IMR-90 (cell line): ENCODE measurements around the gene CDR2. TPM values are rescaled to one million over a fixed set of nuclear protein-coding genes. Genes with fewer than 3 reads are reported as not detected.
A peak's percentile ranks its signal among the peaks of the same experiment; 100 is the strongest.

Experiments used
- ATAC-seq: fragments of 200-7000 bp; cut with Tn5 transposase; 2 replicates; pipeline ENCODE4 v1.9.1; 2020; ENCODE audit warnings: low read depth, mild to moderate bottlenecking, moderate library complexity
- BruUV-seq: library from RNA; stranded (reverse); fragments of 400-500 nt; replicated peaks from 2 replicates; lab custom pipeline; 2021; lab: Mats Ljungman, UMichigan
- CTCF ChIA-PET: fragments of 300-600 bp; formaldehyde crosslinking; extraction: SDS; loops from one replicate; lab custom pipeline; 2021; ENCODE audit warnings: antibody characterized with exemption; lab: Yijun Ruan, JAX
- POLR2A ChIA-PET: fragments of 300-600 bp; sonication (Branson Sonifier 250); formaldehyde crosslinking; loops from one replicate; lab custom pipeline; 2022; ENCODE audit warnings: antibody characterized with exemption; ENCODE audit not compliant: unreplicated experiment; lab: Charles Lee
- DNase-seq: peaks from one replicate; pipeline ENCODE4 v3.0.0; 2013
- H2AFZ ChIP-seq: replicated peaks from 2 replicates; pipeline ENCODE3; 2013; ENCODE audit warnings: low read length, mild to moderate bottlenecking; ENCODE audit not compliant: poor library complexity
- H2AK5ac ChIP-seq: 2 replicates; pipeline ENCODE4 v1.6.1; 2013; ENCODE audit warnings: low read depth, low read length, inconsistent platforms
- H2AK9ac ChIP-seq: replicated peaks from 2 replicates; pipeline ENCODE3; 2013; ENCODE audit warnings: mild to moderate bottlenecking, low read depth, low read length, moderate library complexity; ENCODE audit not compliant: poor library complexity
- H2BK120ac ChIP-seq: 2 replicates; pipeline ENCODE4 v1.6.1; 2013; ENCODE audit warnings: low read depth, low read length, inconsistent platforms
- H2BK15ac ChIP-seq: 3 replicates; pipeline ENCODE4 v1.6.1; 2013; ENCODE audit warnings: low read depth, low read length, inconsistent platforms
- H2BK20ac ChIP-seq: 2 replicates; pipeline ENCODE4 v1.6.1; 2013; ENCODE audit warnings: low read depth, mild to moderate bottlenecking, inconsistent platforms, low read length, moderate library complexity
- H2BK5ac ChIP-seq: 2 replicates; pipeline ENCODE4 v1.6.1; 2013; ENCODE audit warnings: mild to moderate bottlenecking, low read depth, low read length, inconsistent platforms; ENCODE audit not compliant: poor library complexity, severe bottlenecking
- H3K14ac ChIP-seq: replicated peaks from 2 replicates; pipeline ENCODE4 v1.6.1; 2013; ENCODE audit warnings: low read depth, low read length, inconsistent platforms
- H3K18ac ChIP-seq: 2 replicates; pipeline ENCODE4 v1.6.1; 2013; ENCODE audit warnings: low read depth, low read length, control low read depth
- H3K23ac ChIP-seq: 2 replicates; pipeline ENCODE4 v1.6.1; 2013; ENCODE audit warnings: low read depth, low read length, inconsistent platforms
- H3K27ac ChIP-seq: 2 replicates; pipeline ENCODE4 v1.5.1; 2013; ENCODE audit warnings: mild to moderate bottlenecking, control low read depth, low read length; ENCODE audit not compliant: insufficient read depth
- H3K27me3 ChIP-seq: 2 replicates; pipeline ENCODE4 v1.6.1; 2013; ENCODE audit warnings: low read length; ENCODE audit not compliant: control insufficient read depth, insufficient read depth
- H3K36me3 ChIP-seq: 2 replicates; pipeline ENCODE4 v1.6.1; 2013; ENCODE audit warnings: low read length, mixed read lengths; ENCODE audit not compliant: control insufficient read depth, insufficient read depth
- H3K4ac ChIP-seq: 2 replicates; pipeline ENCODE4 v1.6.1; 2013; ENCODE audit warnings: low read depth, low read length, inconsistent platforms
- H3K4me1 ChIP-seq: 2 replicates; pipeline ENCODE4 v1.6.1; 2013; ENCODE audit warnings: low read length, mixed read lengths; ENCODE audit not compliant: control insufficient read depth, insufficient read depth
- H3K4me2 ChIP-seq: 2 replicates; pipeline ENCODE4 v1.6.1; 2013; ENCODE audit warnings: low read depth, mild to moderate bottlenecking, control low read depth, low read length, moderate library complexity
- H3K4me3 ChIP-seq: 2 replicates; pipeline ENCODE4 v1.5.1; 2013; ENCODE audit warnings: low read depth, mild to moderate bottlenecking, control low read depth, low read length, moderate library complexity; ENCODE audit not compliant: insufficient read depth
- H3K56ac ChIP-seq: 2 replicates; pipeline ENCODE4 v1.6.1; 2013; ENCODE audit warnings: low read length, inconsistent platforms; ENCODE audit not compliant: insufficient read depth; ENCODE audit errors: extremely low read depth
- H3K79me1 ChIP-seq, 2 experiments: 2 replicates each; pipeline ENCODE4 v1.6.1; 2013; ENCODE audit warnings: low read length in 2 of 2, inconsistent platforms in 1 of 2, low read depth in 1 of 2
- H3K9ac ChIP-seq: 2 replicates; pipeline ENCODE4 v1.6.1; 2013; ENCODE audit warnings: low read depth, low read length, control low read depth
- H3K9me1 ChIP-seq: 2 replicates; pipeline ENCODE4 v1.6.1; 2013; ENCODE audit warnings: low read length, inconsistent platforms; ENCODE audit not compliant: insufficient read depth
- H3K9me3 ChIP-seq: 2 replicates; pipeline ENCODE4 v1.6.1; 2013; ENCODE audit warnings: low read length; ENCODE audit not compliant: control insufficient read depth, insufficient read depth
- H4K20me1 ChIP-seq: 2 replicates; pipeline ENCODE4 v1.6.1; 2013; ENCODE audit warnings: low read length, inconsistent platforms; ENCODE audit not compliant: insufficient read depth
- H4K5ac ChIP-seq: 2 replicates; pipeline ENCODE4 v1.6.1; 2013; ENCODE audit warnings: mild to moderate bottlenecking, low read depth, low read length, control low read depth
- H4K8ac ChIP-seq, 2 experiments: 2 replicates each; pipeline ENCODE4 v1.6.1; 2013; ENCODE audit warnings: low read depth in 2 of 2, low read length in 2 of 2, control low read depth in 1 of 2, inconsistent platforms in 1 of 2
- H4K91ac ChIP-seq: 2 replicates; pipeline ENCODE4 v1.6.1; 2013; ENCODE audit warnings: low read depth, low read length, inconsistent platforms; ENCODE audit not compliant: insufficient read depth
- BHLHE40 ChIP-seq: fragments of 150-350 bp; IDR thresholded peaks from 2 replicates; pipeline ENCODE4 v1.6.1; 2016; ENCODE audit warnings: mild to moderate bottlenecking, low read depth, low read length
- CEBPB ChIP-seq: IDR thresholded peaks from 2 replicates; pipeline ENCODE4 v1.6.1; 2012; ENCODE audit warnings: low read depth, low read length, improper control_type of control experiment
- CHD1 ChIP-seq: IDR thresholded peaks from 2 replicates; pipeline ENCODE4 v1.6.1; 2012; ENCODE audit warnings: low read depth, low read length, improper control_type of control experiment
- CTCF ChIP-seq: conservative IDR thresholded peaks from 2 replicates; pipeline ENCODE4 v1.5.1; 2012; ENCODE audit warnings: mild to moderate bottlenecking, low read depth, low read length, improper control_type of control experiment
- FOS ChIP-seq: fragments of 150-350 bp; IDR thresholded peaks from 2 replicates; pipeline ENCODE4 v1.6.1; 2016; ENCODE audit warnings: low read depth, low read length
- MAFK ChIP-seq: IDR thresholded peaks from 2 replicates; pipeline ENCODE4 v1.6.1; 2012; ENCODE audit warnings: low read depth, low read length, improper control_type of control experiment
- MAZ ChIP-seq: IDR thresholded peaks from 2 replicates; pipeline ENCODE4 v1.6.1; 2012; ENCODE audit warnings: low read depth, mild to moderate bottlenecking, low read length, improper control_type of control experiment, moderate library complexity, borderline replicate concordance
- MXI1 ChIP-seq: IDR thresholded peaks from 2 replicates; pipeline ENCODE4 v1.6.1; 2012; ENCODE audit warnings: low read depth, mild to moderate bottlenecking, low read length, moderate library complexity, borderline replicate concordance
- NFE2L2 ChIP-seq: fragments of 150-350 bp; IDR thresholded peaks from 2 replicates; pipeline ENCODE4 v1.6.1; 2016; ENCODE audit warnings: low read depth, mild to moderate bottlenecking, low read length
- POLR2A ChIP-seq: IDR thresholded peaks from 2 replicates; pipeline ENCODE4 v1.6.1; 2012; ENCODE audit warnings: mild to moderate bottlenecking, low read depth, low read length
- RAD21 ChIP-seq: IDR thresholded peaks from 2 replicates; pipeline ENCODE4 v1.6.1; 2012; ENCODE audit warnings: low read length, improper control_type of control experiment
- RFX5 ChIP-seq: IDR thresholded peaks from 2 replicates; pipeline ENCODE4 v1.8.0; 2012; ENCODE audit warnings: low read depth, mild to moderate bottlenecking, low read length, moderate library complexity
- SMC3 ChIP-seq: fragments of 150-350 bp; IDR thresholded peaks from 2 replicates; pipeline ENCODE4 v1.6.1; 2016; ENCODE audit warnings: low read depth, mild to moderate bottlenecking, antibody characterized with exemption, low read length, moderate library complexity
- WGBS, 2 experiments: methylation state at CpG; one replicate each; pipeline versions ENCODE4 v1.1.5 to v1.1.7; 2013; ENCODE audit warnings: missing lambda C conversion rate in 2 of 2; ENCODE audit not compliant: insufficient read length in 1 of 2; ENCODE audit errors: extremely low coverage in 2 of 2; 5-methylcytosine and 5-hydroxymethylcytosine counted together
- dilution Hi-C: fragments of 300-500 bp; cut with HindIII; formaldehyde crosslinking; loops from one replicate; pipeline ENCODE4 v1.14.3; 2018; ENCODE audit warnings: low sequenced_read_pairs; ENCODE audit not compliant: unreplicated experiment
- in situ Hi-C: fragments of 300-500 bp; cut with MboI; formaldehyde crosslinking; loops from 3 replicates; pipeline ENCODE4 v1.14.3; 2019; ENCODE audit warnings: low sequenced_read_pairs, inconsistent platforms, mixed read lengths
- intact Hi-C: fragments of 100-400 bp; cut with micrococcal nuclease; formaldehyde crosslinking; loops from 2 replicates; pipeline ENCODE4 v1.10.0; 2022
- polyA plus RNA-seq, 3 experiments: library from polyadenylated mRNA; depleted of rRNA; stranded (reverse); fragments of >200 nt; gene quantifications; 2 replicates each; pipeline ENCODE4 v1.2.3, GENCODE V29; 2012; ENCODE audit warnings: low replicate concordance in 1 of 3
- total RNA-seq: library from RNA; depleted of rRNA; stranded (reverse); fragments of >200 nt; gene quantifications from 2 replicates; pipeline ENCODE4 v1.2.3, GENCODE V29; 2012
- TF ChIP-seq, protein P1 (sequence below): fragments of 150-350 bp; IDR thresholded peaks from 2 replicates; pipeline ENCODE4 v1.6.1; 2017; ENCODE audit warnings: mild to moderate bottlenecking, antibody characterized with exemption, low read length, low read depth
- TF ChIP-seq, protein P2 (sequence below): fragments of 150-350 bp; IDR thresholded peaks from 2 replicates; pipeline ENCODE4 v1.6.1; 2016; ENCODE audit warnings: low read depth, mild to moderate bottlenecking, low read length, moderate library complexity, borderline replicate concordance

Gene CDR2
- total and polyA plus RNA-seq, 2 of the 4 experiments (the other 2 are of a cell fraction), result 37.7 to 48.4 TPM

DNA sequence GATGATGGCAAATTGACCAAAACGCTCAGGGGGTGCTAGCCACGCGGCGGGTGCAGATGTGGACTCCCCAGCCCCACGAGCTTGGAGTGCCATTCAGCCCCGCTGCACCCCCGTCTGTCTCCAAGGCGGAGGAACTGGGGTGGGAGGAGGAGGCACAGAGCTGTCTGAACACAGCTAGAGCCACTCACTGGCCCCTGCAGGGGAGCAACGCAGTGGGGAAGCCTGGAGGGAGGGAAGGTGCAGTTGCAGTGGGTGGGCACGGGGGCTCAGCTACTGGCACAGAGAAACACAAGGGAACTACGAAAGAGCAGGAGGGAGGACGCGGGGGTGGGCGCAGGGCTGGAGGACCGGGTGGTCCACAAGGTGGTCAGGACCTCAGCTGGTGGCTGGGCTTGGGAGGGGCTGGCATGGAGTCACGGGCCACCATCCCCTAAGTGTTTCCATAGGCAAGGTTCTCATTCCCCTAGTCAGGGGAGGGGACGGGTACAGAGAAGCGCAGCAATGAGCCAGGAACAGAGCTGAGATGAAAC is 46.3 kb upstream of the CDR2 start:
- H4K5ac ChIP-seq, result no peak overlapping the region
- BruUV-seq, result no TSS peak
- no peaks in the 10 kb centered on the region for H4K20me1 ChIP-seq
- H3K56ac ChIP-seq, result no peak overlapping the region
- peaks cover 11% of the 10 kb centered on the region for H3K36me3 ChIP-seq
- no peak overlapping the region for H4K8ac ChIP-seq
- peak overlapping the region; percentile 8 for H2AK9ac ChIP-seq
- ATAC-seq, result no peak
- H3K4me2 ChIP-seq, result no peak overlapping the region
- peaks cover 13% of the 10 kb centered on the region for H3K4me1 ChIP-seq
- WGBS, 2 experiments, result 98% methylated on average over 7 of the region's 18 CpGs; no CpG with 5 or more reads in 1 of the 2 experiments
- H2BK20ac ChIP-seq, result no peak overlapping the region
- no peak overlapping the region for H3K23ac ChIP-seq
- in situ Hi-C loops, result no loop called here
- no peak overlapping the region for H3K27ac ChIP-seq
- no peak overlapping the region for H3K14ac ChIP-seq
- H3K4me3 ChIP-seq, result no peak overlapping the region
- peaks cover 4 to 6% of the 10 kb centered on the region in 2 experiments; a peak in 2 of 4 replicates for H3K79me1 ChIP-seq
- intact Hi-C loops, result no loop called here
- no peaks in the 10 kb centered on the region for H3K27me3 ChIP-seq
- H4K91ac ChIP-seq, result no peak overlapping the region
- ChIA-PET POLR2A (no interaction called here), CTCF (no interaction called here)
- H2BK120ac ChIP-seq, result no peak overlapping the region
- no peak for DNase-seq
- no peak overlapping the region; the same call in 1 of the 2 replicates for H3K9ac ChIP-seq
- H2AK5ac ChIP-seq, result no peak overlapping the region
- H2AFZ ChIP-seq, result no peak overlapping the region
- H3K4ac ChIP-seq, result no peak overlapping the region
- TF ChIP-seq CHD1 (no peak), CTCF (no peak), SMC3 (no peak), BHLHE40 (no peak), MAZ (no peak), MXI1 (no peak), POLR2A (no peak), RAD21 (no peak), MAFK (no peak), FOS (no peak), RFX5 (no peak), NFE2L2 (no peak), CEBPB (no peak)
- TF ChIP-seq, protein P1, sequence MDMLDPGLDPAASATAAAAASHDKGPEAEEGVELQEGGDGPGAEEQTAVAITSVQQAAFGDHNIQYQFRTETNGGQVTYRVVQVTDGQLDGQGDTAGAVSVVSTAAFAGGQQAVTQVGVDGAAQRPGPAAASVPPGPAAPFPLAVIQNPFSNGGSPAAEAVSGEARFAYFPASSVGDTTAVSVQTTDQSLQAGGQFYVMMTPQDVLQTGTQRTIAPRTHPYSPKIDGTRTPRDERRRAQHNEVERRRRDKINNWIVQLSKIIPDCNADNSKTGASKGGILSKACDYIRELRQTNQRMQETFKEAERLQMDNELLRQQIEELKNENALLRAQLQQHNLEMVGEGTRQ, result no peak
- TF ChIP-seq, protein P2, sequence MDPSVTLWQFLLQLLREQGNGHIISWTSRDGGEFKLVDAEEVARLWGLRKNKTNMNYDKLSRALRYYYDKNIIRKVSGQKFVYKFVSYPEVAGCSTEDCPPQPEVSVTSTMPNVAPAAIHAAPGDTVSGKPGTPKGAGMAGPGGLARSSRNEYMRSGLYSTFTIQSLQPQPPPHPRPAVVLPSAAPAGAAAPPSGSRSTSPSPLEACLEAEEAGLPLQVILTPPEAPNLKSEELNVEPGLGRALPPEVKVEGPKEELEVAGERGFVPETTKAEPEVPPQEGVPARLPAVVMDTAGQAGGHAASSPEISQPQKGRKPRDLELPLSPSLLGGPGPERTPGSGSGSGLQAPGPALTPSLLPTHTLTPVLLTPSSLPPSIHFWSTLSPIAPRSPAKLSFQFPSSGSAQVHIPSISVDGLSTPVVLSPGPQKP, result no peak
- dilution Hi-C loops, result no loop called here
- H2BK15ac ChIP-seq, result no peak overlapping the region
- no peaks in the 10 kb centered on the region for H3K9me3 ChIP-seq
- H2BK5ac ChIP-seq, result no peak overlapping the region
- H3K9me1 ChIP-seq, result peaks cover 4% of the 10 kb centered on the region
- H3K18ac ChIP-seq, result no peak overlapping the region
